Skeletal muscle satellite cell (primary cell): ENCODE data around the gene BPIFB3.

Source experiments
- H3K27me3 ChIP-seq: 2 replicates; pipeline ENCODE4 v1.7.0; 2013; ENCODE audit warnings: low read length; ENCODE audit not compliant: control insufficient read depth, insufficient read depth
- H3K36me3 ChIP-seq: 2 replicates; pipeline ENCODE4 v1.7.0; 2013; ENCODE audit warnings: mild to moderate bottlenecking, control low read depth, low read length; ENCODE audit not compliant: insufficient read depth
- H3K4me1 ChIP-seq: 2 replicates; pipeline ENCODE4 v1.7.0; 2013; ENCODE audit warnings: low read length; ENCODE audit not compliant: control insufficient read depth, insufficient read depth
- H3K4me2 ChIP-seq: 2 replicates; pipeline ENCODE4 v1.7.0; 2013; ENCODE audit warnings: mild to moderate bottlenecking, low read length
- H3K4me3 ChIP-seq: 2 replicates; pipeline ENCODE4 v1.7.0; 2013; ENCODE audit warnings: low read length
- H3K9ac ChIP-seq: 2 replicates; pipeline ENCODE4 v1.7.0; 2013; ENCODE audit warnings: mild to moderate bottlenecking, low read depth, low read length, moderate library complexity
- H3K9me3 ChIP-seq: replicated peaks from 2 replicates; pipeline ENCODE4 v1.7.0; 2013; ENCODE audit warnings: mild to moderate bottlenecking, control low read depth, low read length

Gene BPIFB3

DNA sequence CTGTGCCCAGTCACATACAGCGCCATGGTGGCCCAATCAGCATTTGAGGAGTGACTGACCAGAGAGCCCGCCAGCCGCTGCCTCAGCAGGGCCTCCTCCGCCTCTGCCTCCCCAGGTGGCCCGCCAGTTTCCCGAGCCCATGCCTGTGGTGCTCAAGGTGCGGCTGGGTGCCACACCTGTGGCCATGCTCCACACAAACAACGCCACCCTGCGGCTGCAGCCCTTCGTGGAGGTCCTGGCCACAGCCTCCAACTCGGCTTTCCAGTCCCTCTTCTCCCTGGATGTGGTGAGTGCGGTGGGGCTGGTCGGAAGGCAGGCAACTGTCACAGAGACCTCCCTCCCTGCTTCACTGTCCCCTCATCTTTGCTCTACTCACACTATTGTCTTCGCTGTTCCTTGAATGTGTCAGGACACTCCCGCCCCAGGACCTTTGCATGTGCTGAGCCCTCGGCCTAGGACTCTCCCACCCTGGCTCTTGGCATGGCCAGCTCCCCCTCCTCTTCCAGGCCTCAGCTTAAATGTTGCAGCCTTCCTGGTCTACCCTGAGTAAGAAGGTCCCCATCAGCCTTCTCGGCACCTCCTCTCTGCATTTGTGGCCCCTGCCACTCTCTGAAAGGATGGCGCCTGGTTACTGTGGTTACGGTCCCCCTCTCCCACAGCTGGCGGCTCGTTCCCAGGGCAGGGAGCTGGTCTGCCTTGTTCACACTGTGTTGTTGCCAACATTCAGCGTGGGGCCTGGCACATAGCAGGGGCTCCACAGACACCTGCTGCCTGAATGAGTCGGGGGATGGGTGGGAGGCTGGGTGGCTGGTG is 34.0 kb upstream of the BPIFB3 start:
- Histone ChIP-seq H3K4me3 (no peak overlapping the region), H3K36me3 (no peaks in the 10 kb centered on the region), H3K27me3 (peaks cover 42% of the 10 kb centered on the region), H3K9ac (no peak overlapping the region), H3K9me3 (no peaks in the 10 kb centered on the region), H3K4me1 (no peaks in the 10 kb centered on the region), H3K4me2 (no peak overlapping the region)

DNA sequence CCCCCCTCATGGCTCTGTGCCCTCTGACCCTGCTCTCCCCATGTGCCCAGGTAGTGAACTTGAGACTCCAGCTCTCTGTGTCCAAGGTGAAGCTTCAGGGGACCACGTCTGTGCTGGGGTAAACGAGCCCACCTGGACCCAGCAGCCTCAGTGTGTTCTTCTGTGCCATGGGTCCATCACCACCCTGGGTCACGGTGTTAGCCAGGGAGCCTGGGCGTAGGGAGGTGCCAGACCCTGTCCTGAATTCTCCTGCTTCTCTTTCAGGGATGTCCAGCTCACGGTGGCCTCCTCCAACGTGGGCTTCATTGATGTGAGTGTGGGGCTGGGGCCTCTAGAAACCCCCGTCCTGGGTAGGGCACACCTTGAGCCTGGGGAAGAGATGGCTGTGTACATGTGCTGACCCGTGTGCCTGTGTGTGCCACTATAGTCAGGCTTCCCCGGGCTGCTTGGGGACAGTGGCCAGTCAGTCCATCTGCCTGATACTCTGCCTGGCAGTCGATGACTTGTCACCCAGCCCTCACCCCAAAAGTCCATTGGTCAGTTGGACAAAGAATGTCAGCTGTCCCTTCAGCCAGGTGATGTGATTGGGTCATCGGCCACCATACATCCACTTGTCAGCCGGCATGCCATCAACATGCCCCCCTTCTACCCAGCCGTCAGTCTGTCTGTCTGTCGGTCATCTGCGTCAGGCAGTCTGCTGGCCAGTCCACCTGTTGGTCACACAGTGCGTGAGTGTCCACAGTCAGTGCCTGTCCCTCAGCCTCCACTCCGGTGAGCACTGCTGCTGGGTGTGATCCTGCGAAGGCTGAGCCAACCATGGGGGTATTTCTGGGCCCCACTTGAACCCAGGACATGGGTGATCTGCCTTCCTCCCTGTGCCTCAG is 33.2 kb upstream of the BPIFB3 start:
- Histone ChIP-seq H3K4me2 (no peak overlapping the region), H3K9me3 (no peaks in the 10 kb centered on the region), H3K36me3 (no peaks in the 10 kb centered on the region), H3K4me3 (no peak overlapping the region), H3K27me3 (peaks cover 37% of the 10 kb centered on the region), H3K9ac (no peak overlapping the region), H3K4me1 (no peaks in the 10 kb centered on the region)

DNA sequence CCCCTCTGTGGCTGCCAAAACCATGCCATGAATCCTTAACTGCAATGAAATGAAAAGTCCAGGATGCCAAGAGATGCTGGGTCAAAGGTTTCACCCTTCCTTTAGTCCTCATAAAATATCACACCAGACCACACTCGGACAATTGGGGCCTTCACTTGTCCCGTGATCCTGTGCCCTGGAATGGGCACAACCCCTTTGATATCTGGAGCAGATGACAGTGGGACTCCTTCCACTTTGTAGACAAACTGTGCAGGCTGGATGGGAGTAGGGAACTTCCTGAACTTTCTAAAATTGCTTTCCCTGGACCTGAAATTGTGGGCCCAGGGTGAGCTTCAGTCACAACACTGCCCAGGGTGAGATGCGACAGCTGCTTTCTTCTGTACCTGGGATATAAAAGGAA is 31.8 kb upstream of the BPIFB3 start:
- Histone ChIP-seq H3K27me3 (peaks cover 26% of the 10 kb centered on the region), H3K4me2 (no peak overlapping the region), H3K4me1 (no peaks in the 10 kb centered on the region), H3K9ac (no peak overlapping the region), H3K36me3 (no peaks in the 10 kb centered on the region), H3K4me3 (no peak overlapping the region), H3K9me3 (no peaks in the 10 kb centered on the region)

DNA sequence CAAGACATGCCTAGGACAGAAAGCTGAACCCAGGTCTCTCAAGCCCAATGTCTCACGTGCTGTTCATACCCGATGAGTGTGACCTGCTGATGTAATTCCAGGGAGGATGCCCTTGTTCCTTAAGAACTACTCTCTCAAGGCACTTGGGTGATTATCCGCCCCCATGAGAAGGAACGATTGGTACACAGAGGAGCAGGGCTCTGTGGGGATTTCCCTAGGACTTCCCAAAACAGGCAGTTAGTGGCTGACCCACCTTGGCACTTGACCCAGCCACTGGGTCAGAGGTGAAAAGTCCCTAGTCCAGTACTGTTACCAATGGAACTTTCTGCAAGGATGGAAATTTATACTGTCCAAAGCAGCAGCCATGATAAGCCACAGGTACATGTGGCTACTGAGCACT is 31.4 kb upstream of the BPIFB3 start:
- H3K4me2 ChIP-seq, result no peak overlapping the region
- no peak overlapping the region for H3K4me3 ChIP-seq
- H3K27me3 ChIP-seq, result peaks cover 24% of the 10 kb centered on the region
- H3K4me1 ChIP-seq, result no peaks in the 10 kb centered on the region
- H3K9me3 ChIP-seq, result no peaks in the 10 kb centered on the region
- no peaks in the 10 kb centered on the region for H3K36me3 ChIP-seq
- H3K9ac ChIP-seq, result no peak overlapping the region

DNA sequence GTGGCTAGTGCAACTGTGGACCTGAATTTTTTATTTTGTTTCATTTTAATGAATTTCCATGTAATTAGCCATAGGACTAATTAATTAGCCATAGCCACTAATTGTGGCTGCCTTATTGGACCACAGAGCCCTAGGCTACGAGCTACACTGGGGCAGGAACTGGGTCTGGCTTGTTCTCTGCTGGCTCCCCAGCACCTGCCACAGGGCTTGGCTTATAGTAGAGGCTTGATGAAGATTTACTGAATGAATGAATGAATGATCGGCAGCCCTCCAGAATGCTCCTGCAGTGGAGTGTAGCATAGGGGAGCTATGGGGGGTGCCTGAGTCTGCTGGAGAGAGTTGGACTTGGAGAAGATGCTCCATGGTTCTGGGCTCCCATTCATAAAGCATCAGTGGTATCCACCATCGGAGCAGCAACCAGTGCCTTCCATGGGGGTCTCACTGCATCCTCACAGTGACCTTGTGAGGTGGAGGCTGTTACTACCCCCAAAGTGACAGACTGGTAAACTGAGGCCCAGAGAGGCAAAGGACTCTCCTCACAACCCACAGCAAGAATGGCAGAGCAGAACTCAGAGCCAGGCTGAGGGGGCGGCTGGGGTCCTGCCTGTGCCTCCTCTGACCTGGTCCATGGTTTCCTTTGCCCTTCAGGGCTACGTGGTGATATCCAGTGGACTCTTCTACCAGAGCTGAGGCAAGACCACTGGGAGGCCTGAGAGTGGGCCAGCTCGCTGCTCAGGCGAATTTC is 30.8 kb upstream of the BPIFB3 start:
- H3K4me2 ChIP-seq, result no peak overlapping the region
- no peaks in the 10 kb centered on the region for H3K9me3 ChIP-seq
- H3K36me3 ChIP-seq, result no peaks in the 10 kb centered on the region
- H3K9ac ChIP-seq, result no peak overlapping the region
- no peak overlapping the region for H3K4me3 ChIP-seq
- H3K4me1 ChIP-seq, result no peaks in the 10 kb centered on the region
- H3K27me3 ChIP-seq, result peaks cover 21% of the 10 kb centered on the region

DNA sequence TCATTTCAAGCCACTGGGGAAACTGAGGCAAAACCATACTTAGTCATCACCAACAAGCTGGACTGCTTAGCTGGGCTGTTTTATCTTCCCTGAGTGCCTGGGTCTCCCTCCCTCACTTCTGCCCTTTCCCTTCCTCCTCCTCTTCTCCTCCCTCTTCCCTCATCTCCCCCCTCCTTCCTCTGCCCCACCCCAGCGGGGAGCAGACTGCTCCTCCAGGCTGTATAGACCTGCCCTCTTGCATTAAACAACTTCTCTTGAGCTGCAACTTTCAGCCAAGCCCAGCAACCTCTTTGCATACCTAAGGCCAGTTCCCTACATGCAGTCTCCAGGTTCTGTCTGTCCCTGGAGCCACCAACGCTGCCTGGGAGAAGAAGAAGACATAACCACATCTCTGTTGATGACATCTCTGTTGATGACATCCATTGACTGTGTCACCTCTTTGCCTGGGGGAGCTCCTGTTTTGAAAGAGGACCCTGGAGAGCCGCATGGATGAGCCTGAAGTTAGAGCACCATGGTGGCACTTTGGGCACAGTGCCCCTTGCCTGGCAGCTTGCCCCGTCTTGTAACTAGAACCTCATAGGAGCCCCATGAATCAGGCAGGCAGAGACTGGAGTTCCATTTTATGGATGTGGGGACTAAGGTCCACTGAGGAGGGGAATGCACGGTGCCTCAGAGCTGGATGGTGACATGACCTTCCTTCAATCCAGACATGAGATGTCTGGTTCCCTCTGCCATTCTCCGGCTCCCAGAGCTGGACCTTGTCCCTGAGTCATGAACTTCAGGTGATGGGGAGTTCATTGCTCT is 30.1 kb upstream of the BPIFB3 start:
- Histone ChIP-seq H3K9ac (no peak overlapping the region), H3K4me2 (no peak overlapping the region), H3K9me3 (no peaks in the 10 kb centered on the region), H3K36me3 (no peaks in the 10 kb centered on the region), H3K4me1 (no peaks in the 10 kb centered on the region), H3K4me3 (no peak overlapping the region), H3K27me3 (peaks cover 16% of the 10 kb centered on the region)

DNA sequence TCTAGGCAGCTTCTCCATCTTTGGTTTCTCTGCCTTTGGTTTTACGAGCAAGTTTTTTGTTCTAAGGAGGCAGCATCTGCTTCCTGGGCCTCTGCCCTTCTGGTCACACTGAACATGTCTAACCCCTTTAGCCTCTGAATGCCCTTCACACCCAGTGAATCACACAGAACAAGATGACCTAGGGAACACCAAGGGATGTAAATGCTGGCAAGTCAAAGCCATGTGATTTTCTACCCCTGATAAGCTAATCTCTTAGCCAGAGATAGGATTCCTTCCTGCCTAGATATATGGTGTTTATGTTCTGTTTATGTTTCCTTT is 29.5 kb upstream of the BPIFB3 start:
- H3K4me3 ChIP-seq, result no peak overlapping the region
- H3K27me3 ChIP-seq, result peaks cover 16% of the 10 kb centered on the region
- no peak overlapping the region for H3K4me2 ChIP-seq
- no peaks in the 10 kb centered on the region for H3K9me3 ChIP-seq
- H3K9ac ChIP-seq, result no peak overlapping the region
- no peaks in the 10 kb centered on the region for H3K4me1 ChIP-seq
- no peaks in the 10 kb centered on the region for H3K36me3 ChIP-seq

DNA sequence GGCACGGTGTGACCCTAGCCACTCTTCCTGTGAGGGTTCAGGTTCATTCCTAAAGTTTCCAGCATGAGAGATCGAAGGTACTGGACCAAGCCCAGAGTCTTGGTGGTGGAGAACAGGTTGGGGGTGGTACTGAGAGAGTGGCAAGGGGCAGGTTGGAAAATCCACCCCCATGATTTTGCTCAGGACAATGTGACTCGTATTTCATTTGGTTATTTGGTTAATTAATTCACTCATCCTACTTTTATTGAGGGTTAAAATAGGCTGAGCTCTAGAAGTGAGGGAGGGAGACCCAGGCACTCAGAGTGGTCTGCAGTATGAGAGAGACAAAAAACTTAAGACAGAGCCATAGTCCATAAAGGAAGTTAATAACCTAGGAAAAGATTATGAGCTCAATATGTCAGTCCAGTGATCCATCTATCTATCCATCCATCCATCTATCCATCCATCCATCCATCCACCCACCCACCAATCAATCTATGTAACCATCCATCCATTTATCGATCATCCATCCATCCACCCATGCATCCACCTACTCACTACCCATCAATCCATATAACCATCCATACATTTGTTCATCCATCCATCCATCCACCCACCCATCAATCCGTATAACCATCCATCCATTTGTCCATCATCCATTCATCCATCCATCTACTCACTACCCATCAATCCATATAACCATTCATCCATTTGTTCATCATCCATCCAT is 28.9 kb upstream of the BPIFB3 start:
- no peaks in the 10 kb centered on the region for H3K9me3 ChIP-seq
- H3K36me3 ChIP-seq, result no peaks in the 10 kb centered on the region
- peaks cover 16% of the 10 kb centered on the region for H3K27me3 ChIP-seq
- no peak overlapping the region for H3K4me2 ChIP-seq
- H3K4me3 ChIP-seq, result no peak overlapping the region
- H3K9ac ChIP-seq, result no peak overlapping the region
- no peaks in the 10 kb centered on the region for H3K4me1 ChIP-seq

DNA sequence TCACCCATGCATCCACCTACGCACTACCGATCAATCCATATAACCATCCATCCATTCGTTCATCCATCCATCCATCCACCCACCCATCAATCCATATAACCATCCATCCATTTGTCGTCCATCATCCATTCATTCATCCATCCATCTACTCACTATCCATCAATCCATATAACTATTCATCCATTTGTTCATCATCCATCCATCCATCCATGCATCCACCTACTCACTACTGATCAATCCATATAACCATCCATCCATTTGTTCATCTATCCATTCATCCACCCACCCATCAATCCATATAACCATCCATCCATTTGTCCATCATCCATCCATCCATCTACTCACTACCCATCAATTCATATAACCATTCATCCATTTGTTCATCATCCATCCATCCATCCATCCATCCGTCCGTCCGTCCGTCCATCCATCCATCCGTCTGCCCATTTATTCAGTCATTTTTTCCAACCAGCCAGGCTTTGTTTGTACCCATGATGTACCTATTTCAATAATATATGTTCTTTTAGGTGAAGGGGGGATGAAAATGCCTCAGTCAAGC is 28.3 kb upstream of the BPIFB3 start:
- Histone ChIP-seq H3K4me1 (no peaks in the 10 kb centered on the region), H3K4me2 (no peak overlapping the region), H3K4me3 (no peak overlapping the region), H3K27me3 (peaks cover 17% of the 10 kb centered on the region), H3K9me3 (no peaks in the 10 kb centered on the region), H3K9ac (no peak overlapping the region), H3K36me3 (no peaks in the 10 kb centered on the region)

DNA sequence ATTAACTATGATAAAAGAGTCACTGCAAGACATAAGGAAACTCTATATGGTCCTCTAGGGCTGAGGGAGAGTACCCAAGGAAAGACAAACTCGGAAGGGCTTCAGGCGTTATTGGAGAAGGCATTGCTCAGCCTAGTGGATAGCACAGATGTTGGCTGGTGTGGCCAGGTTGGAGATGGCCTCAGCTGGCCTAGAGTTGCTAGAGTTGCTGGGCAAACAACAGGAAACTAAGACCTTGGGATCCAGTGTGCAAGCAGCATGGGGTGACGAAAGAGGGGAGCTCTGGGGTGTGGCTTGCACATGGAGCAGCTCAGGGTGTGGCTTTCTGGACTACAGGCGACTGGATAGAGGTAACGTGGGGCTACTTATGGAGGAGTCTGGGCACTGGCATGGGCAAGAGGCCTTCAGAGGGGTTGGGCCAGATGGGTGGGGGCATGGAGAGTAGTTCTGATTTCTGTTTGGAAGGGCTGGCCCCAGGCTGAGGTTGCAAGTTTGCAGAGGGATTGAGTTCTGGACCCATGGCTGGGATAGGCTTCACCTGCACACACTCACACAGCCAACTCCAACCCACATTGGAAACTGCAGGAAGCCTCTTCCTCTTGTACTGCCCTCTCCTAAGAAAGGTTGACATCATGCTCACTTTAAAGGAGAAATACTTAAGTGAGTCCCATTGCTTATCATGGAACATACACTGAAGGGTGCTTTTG is 27.5 kb upstream of the BPIFB3 start:
- Histone ChIP-seq H3K4me2 (no peak overlapping the region), H3K36me3 (no peaks in the 10 kb centered on the region), H3K9me3 (no peaks in the 10 kb centered on the region), H3K4me1 (no peaks in the 10 kb centered on the region), H3K9ac (no peak overlapping the region), H3K4me3 (no peak overlapping the region), H3K27me3 (peaks cover 17% of the 10 kb centered on the region)
